Stimulated activated naive CD4-positive, alpha-beta T cell treated with Interleukin-2 at 50 U/mL for 16 hours (primary cell): ENCODE measurements around the gene MRO.
"Not testable (repeated sequence)": the region's sequence is repeated elsewhere in the genome, so short reads cannot be mapped to it uniquely, and the experiment has no call there.

Source experiments
- DNase-seq: peaks from one replicate; lab custom pipeline; 2025; lab: John Stamatoyannopoulos, UW

The MRO gene

DNA sequence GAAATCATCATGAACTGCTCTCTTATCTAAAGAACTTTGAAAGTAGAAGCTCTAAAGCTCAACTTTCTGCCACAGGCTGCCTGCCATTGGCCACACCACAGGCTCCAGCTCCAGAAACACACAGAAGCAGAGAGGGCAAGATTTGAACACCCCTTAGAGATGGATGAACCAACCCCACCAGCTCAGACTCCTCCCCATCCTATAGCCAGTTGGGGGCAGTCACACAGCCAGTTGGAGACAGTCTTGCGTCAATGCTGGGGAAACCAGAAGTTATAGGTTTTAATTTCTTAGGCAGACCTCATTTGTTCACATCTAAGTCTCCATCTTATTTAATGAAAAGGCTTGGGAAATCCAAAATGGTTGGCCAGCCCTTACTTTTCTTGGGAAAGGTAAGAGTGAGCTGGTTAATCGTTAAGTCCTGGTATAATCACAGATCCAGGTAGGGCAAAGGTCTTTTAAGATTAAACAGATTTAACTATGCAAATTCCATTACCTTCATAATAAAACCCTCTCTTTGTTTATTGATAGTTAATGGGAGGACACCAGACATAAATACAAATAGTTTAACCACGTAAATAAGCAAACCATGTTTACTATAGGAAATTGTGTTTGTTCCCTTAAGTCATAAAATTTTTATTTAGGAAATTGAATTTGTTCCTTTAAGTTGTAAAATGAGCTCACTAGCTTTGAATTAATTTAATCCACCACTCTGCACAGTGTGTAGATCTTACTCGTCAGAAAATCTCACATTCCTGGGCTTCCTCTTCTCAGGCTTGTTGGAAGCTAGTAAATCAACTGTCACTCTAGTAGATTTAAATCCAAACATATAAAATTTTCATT lies 28.0 kb downstream of the MRO start:
- no peak for DNase-seq

DNA sequence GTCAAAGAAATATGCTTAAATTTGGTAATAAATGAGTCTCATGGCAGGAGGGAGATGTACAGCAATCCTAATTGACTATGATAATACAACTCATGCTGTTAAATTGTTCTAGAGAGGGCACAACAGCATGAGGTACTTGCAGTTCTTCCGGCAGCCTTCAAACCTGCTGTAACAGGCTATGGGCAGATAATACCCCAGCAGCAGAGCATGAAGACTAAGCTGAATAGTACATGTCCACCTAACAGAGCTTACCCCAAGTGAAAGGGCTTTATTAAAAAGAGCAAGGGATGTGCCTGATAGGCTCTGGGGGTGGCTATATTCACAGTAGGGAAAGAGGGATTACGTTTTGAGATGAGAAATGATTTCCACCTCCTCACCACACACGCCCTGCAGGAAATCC lies 28.9 kb downstream of the MRO start:
- no peak for DNase-seq

DNA sequence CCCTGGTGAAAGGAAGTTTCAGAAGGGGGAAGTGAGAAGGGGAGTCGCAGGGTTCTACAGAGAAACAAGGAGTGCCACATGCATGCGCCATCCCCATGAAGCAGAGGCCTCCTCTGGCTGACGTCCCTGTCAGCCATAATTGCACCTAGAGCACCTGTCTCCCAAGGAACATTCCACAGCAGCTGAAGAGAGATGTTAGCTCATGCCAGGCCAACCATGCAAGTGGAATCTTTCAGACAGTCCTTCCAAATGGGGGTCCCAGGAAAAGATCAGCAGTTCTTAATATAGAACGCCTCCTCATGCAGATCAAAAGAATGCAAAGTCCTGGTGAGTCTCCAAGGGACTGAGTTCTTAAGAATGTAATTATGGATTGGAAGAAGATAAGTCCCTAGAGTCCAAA lies 29.6 kb downstream of the MRO start:
- DNase-seq: no peak

DNA sequence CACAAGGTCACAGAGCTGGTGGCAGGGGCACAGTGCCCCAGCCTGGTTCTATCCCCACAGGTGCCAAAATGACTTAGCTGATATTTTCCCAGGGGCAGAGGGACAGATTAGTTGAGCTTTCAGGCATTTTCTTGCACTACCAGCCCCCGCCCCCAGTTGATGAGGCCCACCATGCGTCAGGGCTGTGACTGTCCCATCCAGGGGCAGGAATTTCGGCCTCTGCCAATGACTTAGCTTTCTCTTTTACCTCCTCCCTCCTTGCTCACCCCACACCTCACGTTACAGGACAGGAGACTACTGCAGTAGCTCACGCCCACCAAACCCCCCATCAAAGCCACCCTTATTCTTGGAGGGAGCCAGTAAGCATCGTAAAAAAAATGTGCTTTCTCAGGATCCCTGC lies 31.5 kb downstream of the MRO start:
- no peak for DNase-seq

DNA sequence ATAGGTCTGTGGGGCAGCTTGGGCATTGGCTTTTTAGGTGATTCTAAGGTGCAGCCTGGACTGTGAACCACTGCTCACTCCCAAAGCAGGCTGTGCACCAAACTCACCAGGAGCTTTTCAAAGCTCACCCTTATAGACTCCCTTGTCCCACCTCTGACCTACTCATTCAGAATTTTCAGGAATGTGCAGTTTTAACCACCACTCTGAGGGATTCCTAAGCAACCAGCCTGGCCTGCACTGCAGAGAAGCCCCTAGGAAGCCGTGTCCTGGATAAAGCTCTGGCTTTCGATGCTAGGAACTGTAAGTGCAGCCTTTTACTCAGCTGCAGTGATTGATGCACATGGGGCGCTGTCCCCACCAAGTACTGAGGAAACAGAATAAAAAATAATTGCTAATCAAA lies 33.0 kb downstream of the MRO start:
- DNase-seq: no peak

DNA sequence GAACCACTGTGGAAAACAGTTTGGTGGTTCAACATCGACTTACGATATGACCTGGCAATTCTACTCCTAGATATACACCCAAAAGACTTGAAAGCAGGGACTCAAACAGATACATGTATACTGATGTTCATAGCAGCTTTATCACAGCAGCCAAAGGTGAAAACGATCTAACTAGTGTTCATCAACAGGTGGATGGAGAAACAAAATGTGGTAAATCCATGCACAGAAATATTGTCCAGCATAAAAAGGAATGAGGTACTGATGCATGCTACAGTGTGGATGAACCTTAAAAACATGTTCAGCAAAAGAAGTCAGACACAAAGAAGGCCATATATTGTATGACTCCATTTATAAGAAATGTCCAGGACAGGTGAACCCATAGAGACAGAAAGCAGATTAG lies 36.3 kb downstream of the MRO start:
- DNase-seq: no peak

DNA sequence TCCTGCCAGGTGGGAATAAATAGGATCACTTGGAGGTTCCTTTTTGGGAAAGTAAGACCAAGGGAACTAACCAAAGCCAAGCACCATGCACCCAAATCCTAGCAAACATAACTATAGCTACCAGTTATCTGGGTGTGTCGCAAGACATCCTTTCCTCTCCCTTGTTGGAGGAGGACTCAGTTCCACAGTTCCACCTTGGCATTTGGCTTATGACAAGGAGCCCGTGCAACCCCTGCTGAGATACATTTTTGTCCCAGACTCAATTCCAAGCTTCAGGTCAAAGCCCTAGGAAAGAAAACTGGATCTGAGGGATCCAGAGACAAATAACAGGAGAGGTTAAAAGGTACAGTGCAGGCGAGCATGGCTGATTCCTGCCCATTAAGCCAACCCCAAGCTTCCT lies 40.8 kb downstream of the MRO start:
- not testable (repeated sequence) for DNase-seq

DNA sequence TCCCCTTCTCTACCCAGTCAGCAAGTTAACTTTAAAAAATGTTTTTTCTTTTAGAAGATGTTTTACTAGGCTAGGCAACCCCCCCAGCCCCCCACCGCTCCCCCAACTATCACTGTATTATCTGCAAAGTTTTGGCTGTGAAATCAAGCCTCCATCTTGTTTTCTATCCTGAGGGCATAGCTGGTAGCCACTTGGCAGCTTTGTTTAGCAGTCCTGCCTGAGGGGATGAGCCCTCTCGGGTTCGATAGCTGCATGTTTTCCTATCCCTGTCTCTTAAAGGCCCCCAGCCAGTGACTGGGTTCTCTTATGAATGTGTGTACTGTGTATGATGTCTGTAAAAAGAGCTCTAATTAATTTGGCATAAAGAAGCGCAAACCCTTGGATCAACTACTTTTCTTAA lies 43.4 kb downstream of the MRO start:
- DNase-seq: no peak

DNA sequence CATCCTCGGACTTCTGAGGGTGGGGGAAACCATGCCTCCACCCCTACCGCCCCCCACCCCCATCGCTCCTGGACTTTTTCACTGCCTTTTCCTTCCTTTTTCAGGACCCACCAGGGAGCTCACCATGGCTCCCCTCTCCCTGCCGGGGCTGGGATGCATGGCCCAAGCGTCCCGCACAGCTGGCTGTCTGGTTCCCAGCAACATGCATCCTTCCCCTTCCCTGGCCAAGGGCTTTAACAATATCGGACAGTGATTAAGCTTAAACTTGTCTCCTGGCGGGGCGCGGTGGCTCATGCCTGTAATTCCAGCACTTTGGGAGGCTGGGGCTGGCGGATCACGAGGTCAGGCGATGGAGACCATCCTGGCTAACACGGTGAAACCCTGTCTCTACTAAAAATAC lies 44.1 kb downstream of the MRO start:
- no peak for DNase-seq

DNA sequence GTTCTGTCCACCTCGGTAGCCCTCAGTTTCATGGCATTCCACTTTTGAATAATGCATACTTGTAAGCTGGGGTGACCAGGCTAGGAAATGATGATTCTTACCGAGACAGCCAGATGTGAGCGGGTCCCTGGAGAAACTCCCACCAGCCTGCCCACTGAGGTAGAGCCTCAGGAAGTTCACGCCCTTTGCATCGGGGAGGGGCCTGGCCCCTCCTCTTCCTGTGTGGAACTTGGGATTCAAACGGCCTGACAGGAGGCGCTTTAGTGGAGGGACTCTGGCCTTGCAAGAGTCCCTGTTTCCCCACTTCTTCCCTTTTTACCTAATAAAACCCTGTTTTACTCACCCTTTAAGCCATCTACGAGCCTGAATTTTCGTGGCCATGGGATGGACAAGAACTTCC lies 44.6 kb downstream of the MRO start:
- DNase-seq: no peak

DNA sequence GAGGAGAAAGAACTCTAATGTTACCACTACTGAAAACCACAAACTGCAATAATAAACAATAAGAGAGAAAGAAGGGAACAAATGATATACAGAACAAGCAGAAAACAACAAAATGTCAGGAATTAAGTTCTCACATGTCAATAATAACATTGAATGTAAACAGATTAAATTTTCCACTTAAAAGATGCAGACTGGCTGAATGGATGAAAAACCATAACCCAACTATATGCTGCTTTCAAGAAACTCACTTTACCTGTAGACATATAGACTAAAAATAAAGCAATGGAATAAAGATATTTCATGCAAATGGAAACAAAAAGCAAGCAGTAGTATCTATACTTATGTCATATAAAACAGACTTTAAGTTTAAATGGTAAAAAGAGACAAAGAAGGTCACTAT lies 50.4 kb downstream of the MRO start:
- no peak for DNase-seq

DNA sequence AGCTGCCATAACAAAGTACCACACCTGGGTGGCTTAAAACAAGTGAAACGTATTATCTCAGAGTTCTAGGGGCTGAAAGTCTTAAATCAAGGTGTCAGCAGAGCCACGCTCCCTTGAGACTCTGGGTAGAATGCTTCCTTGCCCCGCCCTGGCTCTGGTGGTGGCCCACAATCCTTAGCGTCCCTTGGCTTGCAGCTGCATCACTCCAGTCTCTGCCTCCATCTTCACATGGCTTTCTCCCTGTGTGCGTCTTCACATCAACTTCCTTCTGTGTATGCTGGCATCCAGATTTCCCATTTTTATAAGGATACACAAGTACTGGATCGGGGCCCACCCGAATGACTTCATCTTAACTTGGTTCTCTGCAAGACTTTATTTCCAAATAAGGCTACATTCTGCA lies 62.5 kb downstream of the MRO start:
- DNase-seq: no peak

DNA sequence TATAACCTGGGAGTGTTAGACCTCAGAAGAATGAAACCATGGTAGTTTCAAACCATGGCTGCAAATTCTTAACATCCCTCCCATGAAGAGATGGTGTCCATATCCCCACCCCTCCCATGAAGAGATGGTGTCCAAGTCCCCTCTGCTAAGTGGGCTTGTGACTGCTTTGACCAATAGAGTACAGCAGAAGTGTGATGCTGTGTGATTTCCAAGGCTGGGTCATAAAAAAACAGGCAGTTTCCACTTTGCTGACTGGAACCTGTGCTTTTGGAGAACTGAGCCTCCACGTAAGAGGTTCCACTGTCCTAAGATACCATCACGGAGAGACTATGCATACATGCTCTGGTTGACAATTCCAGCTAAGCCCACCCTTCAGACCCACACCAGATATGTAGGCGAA lies 65.5 kb downstream of the MRO start:
- no peak for DNase-seq

DNA sequence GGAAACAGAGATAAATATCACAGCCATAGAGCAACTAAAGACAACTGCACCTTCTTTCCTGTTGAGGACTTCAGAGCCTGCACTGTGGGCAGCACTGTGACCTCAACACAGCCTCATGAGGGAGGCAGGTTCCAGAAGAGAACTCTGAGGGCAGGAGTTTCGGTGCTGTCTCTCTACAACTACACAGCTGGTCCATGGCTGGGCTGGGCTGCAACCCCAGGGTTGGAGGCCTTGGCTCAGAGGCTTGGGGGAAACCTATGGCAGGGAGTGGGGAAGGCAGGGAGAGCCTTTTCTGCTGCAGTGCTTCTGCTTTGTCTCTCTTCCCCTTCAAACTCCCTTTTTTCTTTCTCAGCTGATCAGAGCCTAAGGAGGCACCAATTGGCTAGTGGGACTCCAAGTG lies 66.5 kb downstream of the MRO start:
- no peak for DNase-seq

DNA sequence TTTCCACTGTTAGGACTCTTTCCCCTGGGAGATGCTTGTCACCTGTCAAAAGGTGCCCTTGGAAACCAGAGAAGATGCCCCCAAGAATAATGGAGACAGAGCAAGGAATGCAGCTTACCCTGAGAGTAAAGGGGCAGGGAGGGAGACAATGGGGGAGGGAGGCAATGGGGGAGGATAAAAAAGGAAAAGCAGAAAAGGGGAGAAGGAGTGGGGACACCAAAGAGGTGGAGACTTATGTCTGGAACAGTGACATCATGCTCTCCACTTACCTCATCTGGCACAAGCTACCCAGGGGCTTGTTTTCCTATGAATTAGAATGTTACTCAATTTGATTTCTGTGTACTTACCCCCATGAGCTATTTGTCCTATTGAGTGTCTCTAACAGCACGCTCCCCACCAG lies 67.9 kb downstream of the MRO start:
- no peak for DNase-seq

DNA sequence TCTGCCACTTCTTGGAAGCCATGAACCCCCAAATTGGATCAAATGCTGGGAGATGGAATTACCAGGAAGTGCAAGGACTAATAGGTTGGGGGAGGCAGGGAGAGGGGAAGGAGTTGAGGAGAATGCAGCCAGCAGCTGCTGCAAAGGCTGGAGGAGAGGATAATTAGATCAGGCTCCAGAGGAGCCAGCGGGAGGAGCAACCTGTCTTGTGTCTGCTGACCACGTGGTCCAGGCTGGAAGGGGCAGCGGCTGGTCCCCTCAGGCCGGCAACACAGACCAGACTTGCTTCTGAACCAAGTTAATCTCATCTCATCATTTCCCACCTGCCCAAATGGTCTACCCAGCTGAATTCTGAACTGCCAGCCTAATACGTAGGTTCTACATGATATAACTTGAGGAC lies 68.3 kb downstream of the MRO start:
- DNase-seq: no peak

DNA sequence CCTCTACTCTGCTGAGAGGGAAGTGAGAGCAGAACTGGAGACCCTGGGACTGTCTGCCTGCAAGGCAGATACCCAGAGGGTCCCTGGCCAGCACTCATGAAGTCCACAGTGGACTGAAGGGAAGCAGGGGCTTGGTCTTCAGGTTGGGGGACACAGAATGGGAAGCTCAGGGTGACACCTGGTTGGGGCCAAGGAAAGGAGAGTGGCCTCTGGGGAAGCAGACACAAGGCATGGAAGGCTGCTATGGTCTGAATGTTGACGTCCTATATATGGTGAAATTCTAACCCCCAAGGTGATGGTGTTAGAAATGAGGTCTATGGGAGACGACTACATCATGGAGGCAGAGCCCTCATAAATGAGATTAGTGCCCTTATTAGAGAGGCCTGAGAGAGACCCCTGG lies 69.3 kb downstream of the MRO start:
- no peak for DNase-seq

DNA sequence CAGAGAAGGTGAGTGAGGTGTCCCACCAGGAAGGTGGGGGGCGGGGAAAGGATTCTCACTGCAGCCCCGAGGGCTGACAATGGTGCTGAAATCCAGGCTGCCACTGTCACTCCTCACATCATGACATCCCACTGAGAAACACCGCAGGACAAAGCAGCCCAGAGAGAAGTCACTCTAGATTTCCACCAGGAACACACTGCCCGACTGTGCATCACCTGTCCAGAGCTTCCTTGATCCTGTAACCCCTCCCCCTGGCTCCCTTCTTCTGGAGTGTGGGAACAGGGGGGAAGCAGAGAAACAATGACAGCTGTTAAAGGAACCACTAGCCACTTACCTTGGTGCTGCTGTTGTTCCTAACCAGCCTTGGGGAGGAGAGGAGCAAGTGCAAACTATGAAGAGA lies 69.9 kb downstream of the MRO start:
- no peak for DNase-seq

DNA sequence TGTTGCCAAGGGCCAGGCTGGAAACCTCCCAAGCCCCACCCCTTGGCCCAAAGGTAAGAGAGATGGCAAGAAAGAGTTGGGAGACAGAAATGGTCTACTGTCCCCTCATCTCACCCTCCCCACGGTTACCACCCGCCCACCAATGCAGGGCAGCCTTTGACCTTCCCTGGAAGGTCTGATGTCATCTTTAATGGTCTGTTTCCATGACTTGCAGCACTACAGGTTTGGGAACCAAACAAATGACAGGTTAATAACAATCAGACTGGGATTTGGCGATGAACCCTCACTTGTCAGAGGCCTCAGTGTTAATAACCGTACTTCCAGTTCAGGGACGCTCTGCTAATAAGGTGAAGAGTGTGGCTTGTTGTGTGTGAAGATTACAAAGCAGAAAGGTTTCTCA lies 70.4 kb downstream of the MRO start:
- DNase-seq: no peak

DNA sequence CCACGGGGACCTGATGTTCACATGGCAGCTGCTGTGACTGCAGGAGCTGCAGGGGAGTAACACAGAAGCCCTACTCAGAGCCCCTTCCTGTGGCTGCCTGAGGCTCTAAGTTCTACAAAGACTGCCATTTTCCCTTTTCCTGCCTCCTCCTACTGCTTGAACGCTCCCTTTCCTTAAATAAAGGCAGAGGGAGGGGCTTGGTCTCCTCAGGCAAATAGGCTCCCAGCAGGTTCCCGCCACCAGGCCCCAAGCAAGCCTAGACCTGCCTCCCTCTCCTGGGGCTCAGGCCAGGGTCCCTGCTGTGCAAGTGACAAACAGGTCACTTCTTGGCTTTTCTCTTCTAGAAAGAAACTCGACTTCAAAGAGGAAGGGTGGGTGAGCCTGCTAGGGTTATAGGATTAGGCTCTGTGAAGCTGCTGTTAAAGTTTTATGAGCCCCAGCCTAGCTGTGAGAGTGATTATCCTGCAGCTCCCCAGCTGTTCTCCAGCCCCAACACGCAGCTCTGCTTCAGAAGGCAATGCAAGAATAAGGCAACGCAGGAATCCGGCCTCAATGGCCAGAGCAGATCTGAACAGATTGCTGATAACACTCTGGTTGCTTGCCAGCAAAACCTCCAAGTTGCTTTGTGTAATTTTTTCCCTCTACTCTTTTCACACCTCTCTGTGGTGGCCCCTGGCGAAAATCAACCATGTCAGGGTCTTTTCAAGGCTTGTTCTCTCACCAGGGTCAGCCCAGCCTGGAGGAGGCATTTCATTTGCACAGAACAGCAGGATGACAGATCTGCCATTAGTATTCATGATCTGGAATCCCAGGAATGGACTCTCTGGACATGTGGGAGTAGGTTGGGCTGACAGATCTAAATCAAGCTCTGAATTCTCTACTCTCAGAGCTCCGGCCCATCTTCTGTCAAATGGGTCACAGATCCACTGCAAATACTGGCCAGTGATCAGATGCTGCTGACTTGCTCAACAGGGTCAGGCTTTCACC lies 71.3 kb downstream of the MRO start:
- no peak for DNase-seq

DNA sequence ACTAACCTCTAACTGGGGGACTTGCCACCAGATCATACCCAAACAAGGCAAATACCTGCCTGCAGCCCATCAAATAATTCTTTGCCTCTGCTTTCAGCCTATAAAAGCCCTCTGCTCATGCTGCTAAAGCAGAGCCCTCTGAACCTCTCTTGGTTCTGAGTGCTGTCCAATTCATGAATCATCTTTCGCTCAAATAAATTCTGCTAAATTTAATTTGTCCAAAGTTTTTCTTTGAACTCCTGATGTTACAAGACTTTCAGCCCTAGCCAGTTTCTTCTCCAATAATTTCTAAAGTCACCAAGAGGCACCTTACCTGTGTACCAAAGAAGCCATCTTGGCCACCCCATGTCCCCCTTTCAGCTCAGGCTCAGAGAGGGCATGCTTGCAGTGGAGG lies 72.0 kb downstream of the MRO start:
- DNase-seq: no peak

DNA sequence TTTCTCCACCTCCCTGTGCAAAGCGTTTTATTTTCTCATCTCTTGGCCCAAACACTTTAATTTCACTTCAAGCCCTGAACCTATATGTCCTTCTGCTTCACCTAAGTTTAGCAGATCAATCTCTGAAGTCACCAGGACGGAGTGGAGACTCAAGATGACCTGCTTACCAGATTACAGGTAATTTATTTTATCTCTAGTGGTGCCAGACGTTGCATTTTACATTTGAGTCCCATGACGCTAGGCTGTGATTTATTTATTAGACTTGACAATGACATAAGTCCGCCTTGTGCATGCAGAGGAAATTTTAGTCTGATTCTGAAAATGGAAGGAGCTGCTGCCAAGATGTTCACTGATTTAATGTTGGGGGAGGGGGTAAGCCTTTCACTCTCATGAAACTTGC lies 73.9 kb downstream of the MRO start:
- no peak for DNase-seq
